NCI-H82 treated with DMSO at 0.1 percent for 48 hours (cell line): ENCODE measurements around the gene ZIC2.
A peak's percentile ranks its signal among the peaks of the same experiment; 100 is the strongest.

Experiments
- DNase-seq: peaks from one replicate; lab custom pipeline; 2025; ENCODE audit not compliant: unreplicated experiment; lab: John Stamatoyannopoulos, UW

The ZIC2 gene

GRCh38 chr13:99973808-99974185 is 7.8 kb upstream of the ZIC2 start:
- no peak for DNase-seq

- no peak for DNase-seq
These were observed 7.2 kb upstream of the ZIC2 start for GRCh38 chr13:99974296-99974938.

GRCh38 chr13:99974939-99975561 is 6.5 kb upstream of the ZIC2 start:
- DNase-seq, result no peak

- DNase-seq, result no peak
These were observed 6.0 kb upstream of the ZIC2 start for GRCh38 chr13:99975626-99976025.

- DNase-seq, result no peak
These were observed 5.0 kb upstream of the ZIC2 start for GRCh38 chr13:99976575-99976974.

- DNase-seq, result no peak
These were observed 4.2 kb upstream of the ZIC2 start for GRCh38 chr13:99977334-99977911.

- no peak for DNase-seq
These were observed 3.4 kb upstream of the ZIC2 start for GRCh38 chr13:99977912-99978798.

GRCh38 chr13:99978799-99979452 is 2.7 kb upstream of the ZIC2 start:
- no peak for DNase-seq

- no peak for DNase-seq
These were observed 2.0 kb upstream of the ZIC2 start for GRCh38 chr13:99979453-99980200.

- DNase-seq, result peak; percentile 64
These were observed 1.3 kb upstream of the ZIC2 start for GRCh38 chr13:99980201-99980823.

GRCh38 chr13:99980824-99981734 is 505 bp upstream of the ZIC2 start:
- no peak for DNase-seq

GRCh38 chr13:99982036-99982730 is 599 bp downstream of the ZIC2 start:
- no peak for DNase-seq

- DNase-seq, result no peak
These were observed 1.3 kb downstream of the ZIC2 start for GRCh38 chr13:99982731-99983498.

GRCh38 chr13:99983499-99984401 is 2.2 kb downstream of the ZIC2 start:
- DNase-seq, result no peak

GRCh38 chr13:99984461-99985240 is 3.1 kb downstream of the ZIC2 start:
- no peak for DNase-seq
